ENCODE measurements around the gene NRBP1.
"Not testable (repeated sequence)": the region's sequence is repeated elsewhere in the genome, so short reads cannot be mapped to it uniquely, and the experiment has no call there.

NRBP1 gene

DNA sequence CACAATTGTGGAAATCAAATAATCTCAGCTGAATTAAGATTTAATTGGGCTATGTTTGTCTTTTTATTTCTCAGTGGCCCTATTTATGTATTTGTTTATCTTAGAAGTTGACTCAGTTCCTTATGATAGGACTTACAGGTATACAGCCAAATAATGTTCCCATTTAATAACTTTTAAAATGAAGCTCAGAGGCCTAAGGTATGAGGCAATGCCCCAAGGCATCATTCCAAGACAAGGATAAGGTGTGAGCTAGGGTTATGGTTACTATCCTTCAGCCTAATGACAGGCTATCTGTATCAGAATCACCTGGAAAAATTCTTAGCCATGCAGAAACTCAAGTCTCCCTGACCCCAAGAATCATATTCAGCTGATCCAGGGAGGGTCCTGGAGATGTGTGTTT, 7.4 kb upstream of the NRBP1 start:
- Histone ChIP-seq H2AFZ (ENCODE audit: low read length) (no peak overlapping the region), H3K27me3 (ENCODE audit: insufficient read depth, low read length) (no peaks in the 10 kb centered on the region), H3K27ac (ENCODE audit: low read depth, low read length, poor library complexity, severe bottlenecking) (no peak overlapping the region), H3K9me2 (ENCODE audit: low read depth, low read length) (no peaks in the 10 kb centered on the region), H3K4me2 (ENCODE audit: low read length) (no peak overlapping the region), H4K20me1 (ENCODE audit: insufficient read depth, low read length) (no peaks in the 10 kb centered on the region), H3K9ac (ENCODE audit: low read length) (no peak overlapping the region), H3K4me3 (ENCODE audit: low read depth, low read length, poor library complexity, severe bottlenecking) (no peak overlapping the region), H3F3A (ENCODE audit: insufficient read depth, low read length) (no peaks in the 10 kb centered on the region), H3K9me3 (ENCODE audit: low read length) (no peaks in the 10 kb centered on the region), H3K36me3 (ENCODE audit: insufficient read depth, low read length) (no peaks in the 10 kb centered on the region), H3K4me1 (ENCODE audit: insufficient read depth, low read length, severe bottlenecking) (no peaks in the 10 kb centered on the region), H3K79me2 (ENCODE audit: insufficient read depth, low read length) (no peaks in the 10 kb centered on the region)
- no peak for TF ChIP-seq EZH2 (IDR thresholded peaks at IDR 0.05; ENCODE audit: borderline replicate concordance, low read length)
- TF ChIP-seq, protein P1, sequence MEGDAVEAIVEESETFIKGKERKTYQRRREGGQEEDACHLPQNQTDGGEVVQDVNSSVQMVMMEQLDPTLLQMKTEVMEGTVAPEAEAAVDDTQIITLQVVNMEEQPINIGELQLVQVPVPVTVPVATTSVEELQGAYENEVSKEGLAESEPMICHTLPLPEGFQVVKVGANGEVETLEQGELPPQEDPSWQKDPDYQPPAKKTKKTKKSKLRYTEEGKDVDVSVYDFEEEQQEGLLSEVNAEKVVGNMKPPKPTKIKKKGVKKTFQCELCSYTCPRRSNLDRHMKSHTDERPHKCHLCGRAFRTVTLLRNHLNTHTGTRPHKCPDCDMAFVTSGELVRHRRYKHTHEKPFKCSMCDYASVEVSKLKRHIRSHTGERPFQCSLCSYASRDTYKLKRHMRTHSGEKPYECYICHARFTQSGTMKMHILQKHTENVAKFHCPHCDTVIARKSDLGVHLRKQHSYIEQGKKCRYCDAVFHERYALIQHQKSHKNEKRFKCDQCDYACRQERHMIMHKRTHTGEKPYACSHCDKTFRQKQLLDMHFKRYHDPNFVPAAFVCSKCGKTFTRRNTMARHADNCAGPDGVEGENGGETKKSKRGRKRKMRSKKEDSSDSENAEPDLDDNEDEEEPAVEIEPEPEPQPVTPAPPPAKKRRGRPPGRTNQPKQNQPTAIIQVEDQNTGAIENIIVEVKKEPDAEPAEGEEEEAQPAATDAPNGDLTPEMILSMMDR (IDR thresholded peaks at IDR 0.05; ENCODE audit: low read length): no peak

DNA sequence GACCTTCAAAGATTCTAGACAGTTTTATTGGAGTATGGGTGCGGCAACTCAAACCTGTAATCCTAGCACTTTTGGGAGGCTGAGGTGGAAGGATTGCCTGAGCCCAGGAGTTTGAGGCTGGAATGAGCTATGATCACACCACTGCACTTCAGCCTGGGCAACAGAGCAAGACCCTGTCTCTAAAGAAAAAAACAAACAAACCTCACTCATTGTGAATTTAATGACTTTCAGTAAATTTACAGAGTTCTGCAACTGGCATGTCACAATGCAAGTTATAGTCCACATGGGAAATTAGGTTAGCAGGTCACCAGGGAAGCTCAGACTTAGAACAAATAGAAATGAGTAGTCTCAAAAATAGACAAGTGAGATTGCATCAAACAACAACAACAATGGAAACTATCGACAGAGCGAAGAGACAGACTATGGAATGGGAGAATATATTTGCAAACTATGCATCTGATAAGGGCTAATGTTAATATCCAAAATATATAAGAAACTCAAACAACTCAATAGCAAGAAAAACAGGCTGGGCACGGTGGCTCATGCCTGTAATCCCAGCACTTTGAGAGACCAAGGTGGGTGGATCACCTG, 6.7 kb upstream of the NRBP1 start:
- TF ChIP-seq, protein P1 (IDR thresholded peaks at IDR 0.05; ENCODE audit: low read length): no peak
- TF ChIP-seq EZH2 (IDR thresholded peaks at IDR 0.05; ENCODE audit: borderline replicate concordance, low read length): no peak

DNA sequence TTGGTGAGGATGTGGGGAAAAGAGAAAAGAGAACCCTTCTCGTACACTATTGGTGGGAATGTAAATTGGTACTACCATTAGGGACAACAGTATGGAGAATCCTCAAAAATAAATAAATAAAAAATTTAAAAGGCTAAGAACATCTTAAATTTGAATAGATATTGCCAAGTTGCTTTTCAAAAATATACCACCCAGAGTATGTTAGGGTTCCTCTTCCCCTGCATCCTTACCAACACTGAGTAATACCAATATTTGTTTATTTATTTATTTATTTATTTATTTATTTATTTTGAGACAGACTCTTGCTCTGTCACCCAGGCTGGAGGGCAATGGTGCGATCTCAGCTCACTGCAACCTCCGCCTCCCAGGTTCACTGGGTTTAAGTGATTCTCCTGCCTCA, 5.5 kb upstream of the NRBP1 start:
- H3K4me1 ChIP-seq (ENCODE audit: insufficient read depth, low read length, severe bottlenecking): peaks cover 5% of the 10 kb centered on the region
- no peak overlapping the region for H3K4me2 ChIP-seq (ENCODE audit: low read length)

More for the DNA sequence above, 6.7 kb upstream of the NRBP1 start:
- Histone ChIP-seq H3K4me2 (ENCODE audit: low read length) (no peak overlapping the region), H4K20me1 (ENCODE audit: insufficient read depth, low read length) (no peaks in the 10 kb centered on the region), H3K4me1 (ENCODE audit: insufficient read depth, low read length, severe bottlenecking) (no peaks in the 10 kb centered on the region), H3K27ac (ENCODE audit: low read depth, low read length, poor library complexity, severe bottlenecking) (no peak overlapping the region), H3F3A (ENCODE audit: insufficient read depth, low read length) (no peaks in the 10 kb centered on the region), H3K9me3 (ENCODE audit: low read length) (no peaks in the 10 kb centered on the region), H3K79me2 (ENCODE audit: insufficient read depth, low read length) (no peaks in the 10 kb centered on the region), H3K36me3 (ENCODE audit: insufficient read depth, low read length) (no peaks in the 10 kb centered on the region), H3K27me3 (ENCODE audit: insufficient read depth, low read length) (no peaks in the 10 kb centered on the region), H3K4me3 (ENCODE audit: low read depth, low read length, poor library complexity, severe bottlenecking) (no peak overlapping the region), H3K9me2 (ENCODE audit: low read depth, low read length) (no peaks in the 10 kb centered on the region), H3K9ac (ENCODE audit: low read length) (no peak overlapping the region), H2AFZ (ENCODE audit: low read length) (no peak overlapping the region)

DNA sequence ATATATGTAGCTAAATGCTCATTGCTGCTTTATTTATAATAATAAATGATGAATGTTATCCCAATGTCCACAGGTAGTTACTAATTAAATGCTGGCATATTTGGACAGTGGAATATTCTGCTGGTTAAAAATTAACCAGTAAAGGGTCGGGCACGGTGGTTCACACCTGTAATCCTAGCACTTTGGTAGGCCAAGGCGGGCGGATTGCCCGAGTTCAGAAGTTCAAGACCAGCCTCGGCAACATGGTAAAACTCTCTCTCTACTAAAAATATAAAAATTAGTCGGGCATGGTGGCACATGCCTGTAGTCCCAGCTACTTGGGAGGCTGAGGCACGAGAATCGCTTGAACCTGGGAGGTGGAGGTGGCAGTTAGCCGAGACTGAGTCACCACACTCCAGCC, 3.4 kb upstream of the NRBP1 start:
- not testable (repeated sequence) for H3K9ac ChIP-seq (ENCODE audit: low read length); H3K4me3 ChIP-seq (ENCODE audit: low read depth, low read length, poor library complexity, severe bottlenecking); H2AFZ ChIP-seq (ENCODE audit: low read length); H3K4me2 ChIP-seq (ENCODE audit: low read length); H3K27ac ChIP-seq (ENCODE audit: low read depth, low read length, poor library complexity, severe bottlenecking); H3F3A ChIP-seq (ENCODE audit: insufficient read depth, low read length); H3K27me3 ChIP-seq (ENCODE audit: insufficient read depth, low read length); H3K9me2 ChIP-seq (ENCODE audit: low read depth, low read length); H3K9me3 ChIP-seq (ENCODE audit: low read length); H4K20me1 ChIP-seq (ENCODE audit: insufficient read depth, low read length); H3K36me3 ChIP-seq (ENCODE audit: insufficient read depth, low read length)
- H3K79me2 ChIP-seq (ENCODE audit: insufficient read depth, low read length): peaks cover 10% of the 10 kb centered on the region
- H3K4me1 ChIP-seq (ENCODE audit: insufficient read depth, low read length, severe bottlenecking): peaks cover 14% of the 10 kb centered on the region

More for the DNA sequence above, 5.5 kb upstream of the NRBP1 start:
- Histone ChIP-seq H3K27me3 (ENCODE audit: insufficient read depth, low read length) (no peaks in the 10 kb centered on the region), H3K4me3 (ENCODE audit: low read depth, low read length, poor library complexity, severe bottlenecking) (no peak overlapping the region), H2AFZ (ENCODE audit: low read length) (no peak overlapping the region), H3K27ac (ENCODE audit: low read depth, low read length, poor library complexity, severe bottlenecking) (no peak overlapping the region), H3K9me2 (ENCODE audit: low read depth, low read length) (no peaks in the 10 kb centered on the region), H3K36me3 (ENCODE audit: insufficient read depth, low read length) (no peaks in the 10 kb centered on the region), H3F3A (ENCODE audit: insufficient read depth, low read length) (no peaks in the 10 kb centered on the region), H3K9me3 (ENCODE audit: low read length) (no peaks in the 10 kb centered on the region), H3K9ac (ENCODE audit: low read length) (no peak overlapping the region), H4K20me1 (ENCODE audit: insufficient read depth, low read length) (no peaks in the 10 kb centered on the region), H3K79me2 (ENCODE audit: insufficient read depth, low read length) (no peaks in the 10 kb centered on the region)
- TF ChIP-seq, protein P1 (IDR thresholded peaks at IDR 0.05; ENCODE audit: low read length): no peak
- no peak for TF ChIP-seq EZH2 (IDR thresholded peaks at IDR 0.05; ENCODE audit: borderline replicate concordance, low read length)

Data from OCI-LY1 (cell line).